Esophagus muscularis mucosa (tissue), 3 donors: Measurements from ENCODE around the gene ACSL5.

Experiments
- CTCF ChIP-seq, 3 experiments: fragments of 200-600 bp in 2 of 3; fragments of 450-650 bp in 1 of 3; sonication (generic) in 2 of 3; IDR thresholded peaks; one replicate each; pipeline ENCODE4 v1.5.1; 2017 to 2019; ENCODE audit warnings: antibody characterized with exemption in 3 of 3, mild to moderate bottlenecking in 2 of 3, moderate library complexity in 1 of 3
- POLR2A ChIP-seq: fragments of 450-650 bp; IDR thresholded peaks from one replicate; pipeline ENCODE4 v1.6.1; 2017; ENCODE audit warnings: antibody characterized with exemption, moderate library complexity, mild to moderate bottlenecking, low read depth

- TF ChIP-seq CTCF (IDR thresholded peaks at IDR 0.05) (no peak), POLR2A (no peak)
Observed at GRCh38 chr10:112385201-112385600, 11.3 kb downstream of the ACSL5 start.
